ENCODE data around the gene DBH.

Gene DBH

DNA sequence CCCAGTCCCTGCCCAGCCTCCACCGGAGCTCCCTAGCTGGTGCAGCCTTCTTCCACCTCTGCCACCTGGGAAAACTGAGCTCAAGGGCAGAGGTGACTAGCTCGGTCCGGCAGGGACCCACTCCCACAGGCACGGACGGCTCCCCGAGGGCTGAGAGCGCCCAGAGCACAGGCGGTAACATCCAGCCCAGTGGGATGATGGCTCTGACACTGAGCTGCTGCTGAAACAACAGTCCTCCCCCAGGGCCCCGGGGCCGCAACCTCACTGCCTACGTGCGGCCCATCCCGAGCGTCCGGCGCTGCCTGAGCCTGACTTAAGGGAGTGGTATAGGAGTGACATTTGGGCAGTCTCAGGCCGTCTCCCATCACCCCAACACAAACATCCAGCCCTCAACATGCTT is 30.7 kb upstream of the DBH start:
- no peak overlapping the region for H3K27ac ChIP-seq (ENCODE audit: low read depth, low read length)

GRCh38 chr9:133605856-133606707 is 30.1 kb upstream of the DBH start:
- H3K36me3 ChIP-seq (ENCODE audit: control insufficient read depth, insufficient read depth, low read length), result no peaks in the 10 kb centered on the region
- peaks cover 11% of the 10 kb centered on the region for H3K4me1 ChIP-seq (ENCODE audit: control insufficient read depth, insufficient read depth, low read length)
- H3K9me3 ChIP-seq (ENCODE audit: control insufficient read depth, insufficient read depth, low read depth, low read length), result no peaks in the 10 kb centered on the region
- H3K9ac ChIP-seq (ENCODE audit: low read length), result no peak overlapping the region
- H3K4me3 ChIP-seq (ENCODE audit: low read depth, low read length), result no peak overlapping the region
- H3K27ac ChIP-seq (ENCODE audit: low read depth, low read length), result no peak overlapping the region
- peaks cover 41% of the 10 kb centered on the region for H3K27me3 ChIP-seq (ENCODE audit: control insufficient read depth, insufficient read depth, low read length)

More for the DNA sequence above, 30.7 kb upstream of the DBH start:
- H3K27me3 ChIP-seq (ENCODE audit: control insufficient read depth, insufficient read depth, low read length), result peaks cover 35% of the 10 kb centered on the region
- no peak overlapping the region for H3K9ac ChIP-seq (ENCODE audit: low read length)
- H3K9me3 ChIP-seq (ENCODE audit: control insufficient read depth, insufficient read depth, low read depth, low read length), result no peaks in the 10 kb centered on the region
- H3K36me3 ChIP-seq (ENCODE audit: control insufficient read depth, insufficient read depth, low read length), result no peaks in the 10 kb centered on the region
- H3K4me1 ChIP-seq (ENCODE audit: control insufficient read depth, insufficient read depth, low read length), result peaks cover 11% of the 10 kb centered on the region
- no peak overlapping the region for H3K4me3 ChIP-seq (ENCODE audit: low read depth, low read length)

GRCh38 chr9:133606708-133607025 is 29.5 kb upstream of the DBH start:
- Histone ChIP-seq H3K36me3 (ENCODE audit: control insufficient read depth, insufficient read depth, low read length) (no peaks in the 10 kb centered on the region), H3K27ac (ENCODE audit: low read depth, low read length) (no peak overlapping the region), H3K4me1 (ENCODE audit: control insufficient read depth, insufficient read depth, low read length) (peaks cover 11% of the 10 kb centered on the region), H3K9me3 (ENCODE audit: control insufficient read depth, insufficient read depth, low read depth, low read length) (no peaks in the 10 kb centered on the region), H3K27me3 (ENCODE audit: control insufficient read depth, insufficient read depth, low read length) (peaks cover 47% of the 10 kb centered on the region), H3K9ac (ENCODE audit: low read length) (no peak overlapping the region), H3K4me3 (ENCODE audit: low read depth, low read length) (no peak overlapping the region)

DNA sequence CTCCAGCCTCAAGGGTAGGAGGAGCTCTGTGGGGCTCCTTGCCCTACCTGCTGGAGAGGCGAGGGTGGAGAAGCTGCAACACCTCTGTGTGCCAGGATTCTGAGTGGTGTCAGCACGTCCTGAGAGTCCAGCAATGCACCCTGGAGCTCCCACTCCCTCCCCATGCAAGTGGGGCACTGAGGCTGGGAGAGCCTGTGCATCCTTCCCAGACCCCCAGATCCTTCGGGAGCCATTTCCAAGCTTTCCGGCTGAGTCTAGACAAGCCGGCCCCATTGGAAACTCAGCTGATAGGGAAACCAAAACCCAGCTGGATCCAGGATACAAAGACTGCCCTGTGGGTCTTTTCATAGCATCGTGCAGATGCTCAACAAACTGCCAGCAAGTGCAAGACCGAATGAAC is 28.8 kb upstream of the DBH start:
- Histone ChIP-seq H3K4me1 (ENCODE audit: control insufficient read depth, insufficient read depth, low read length) (peaks cover 11% of the 10 kb centered on the region), H3K27ac (ENCODE audit: low read depth, low read length) (no peak overlapping the region), H3K9ac (ENCODE audit: low read length) (no peak overlapping the region), H3K36me3 (ENCODE audit: control insufficient read depth, insufficient read depth, low read length) (no peaks in the 10 kb centered on the region), H3K9me3 (ENCODE audit: control insufficient read depth, insufficient read depth, low read depth, low read length) (no peaks in the 10 kb centered on the region), H3K4me3 (ENCODE audit: low read depth, low read length) (no peak overlapping the region), H3K27me3 (ENCODE audit: control insufficient read depth, insufficient read depth, low read length) (peaks cover 53% of the 10 kb centered on the region)

DNA sequence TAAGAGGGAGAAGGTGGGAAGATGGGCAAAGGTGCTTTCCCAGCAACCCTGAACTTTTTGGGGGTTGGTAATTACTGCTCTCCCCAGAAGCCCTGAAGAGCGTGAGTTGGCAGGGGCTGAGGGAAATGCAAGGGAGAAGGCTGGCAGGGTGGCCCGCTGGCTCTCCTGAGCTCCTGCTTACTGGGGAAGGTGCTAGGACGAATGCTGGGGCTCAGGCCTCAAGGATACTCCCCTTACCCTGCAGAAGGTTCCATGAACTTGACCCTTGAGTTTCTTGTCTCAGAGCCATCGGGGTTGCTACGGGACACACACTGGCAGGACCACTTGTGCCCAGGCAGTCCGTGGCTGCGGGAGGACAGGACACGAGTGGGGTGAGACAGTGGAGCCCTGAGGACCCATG is 28.2 kb upstream of the DBH start:
- Histone ChIP-seq H3K9ac (ENCODE audit: low read length) (no peak overlapping the region), H3K4me3 (ENCODE audit: low read depth, low read length) (no peak overlapping the region), H3K4me1 (ENCODE audit: control insufficient read depth, insufficient read depth, low read length) (peaks cover 8% of the 10 kb centered on the region), H3K36me3 (ENCODE audit: control insufficient read depth, insufficient read depth, low read length) (no peaks in the 10 kb centered on the region), H3K27me3 (ENCODE audit: control insufficient read depth, insufficient read depth, low read length) (peaks cover 59% of the 10 kb centered on the region), H3K9me3 (ENCODE audit: control insufficient read depth, insufficient read depth, low read depth, low read length) (no peaks in the 10 kb centered on the region), H3K27ac (ENCODE audit: low read depth, low read length) (no peak overlapping the region)

GRCh38 chr9:133608382-133608781 is 27.8 kb upstream of the DBH start:
- peaks cover 63% of the 10 kb centered on the region for H3K27me3 ChIP-seq (ENCODE audit: control insufficient read depth, insufficient read depth, low read length)
- no peaks in the 10 kb centered on the region for H3K36me3 ChIP-seq (ENCODE audit: control insufficient read depth, insufficient read depth, low read length)
- no peaks in the 10 kb centered on the region for H3K9me3 ChIP-seq (ENCODE audit: control insufficient read depth, insufficient read depth, low read depth, low read length)
- no peak overlapping the region for H3K27ac ChIP-seq (ENCODE audit: low read depth, low read length)
- peaks cover 5% of the 10 kb centered on the region; the same call in 1 of the 2 replicates for H3K4me1 ChIP-seq (ENCODE audit: control insufficient read depth, insufficient read depth, low read length)
- peak overlapping the region; percentile 54 for H3K4me3 ChIP-seq (ENCODE audit: low read depth, low read length)
- H3K9ac ChIP-seq (ENCODE audit: low read length), result no peak overlapping the region

DNA sequence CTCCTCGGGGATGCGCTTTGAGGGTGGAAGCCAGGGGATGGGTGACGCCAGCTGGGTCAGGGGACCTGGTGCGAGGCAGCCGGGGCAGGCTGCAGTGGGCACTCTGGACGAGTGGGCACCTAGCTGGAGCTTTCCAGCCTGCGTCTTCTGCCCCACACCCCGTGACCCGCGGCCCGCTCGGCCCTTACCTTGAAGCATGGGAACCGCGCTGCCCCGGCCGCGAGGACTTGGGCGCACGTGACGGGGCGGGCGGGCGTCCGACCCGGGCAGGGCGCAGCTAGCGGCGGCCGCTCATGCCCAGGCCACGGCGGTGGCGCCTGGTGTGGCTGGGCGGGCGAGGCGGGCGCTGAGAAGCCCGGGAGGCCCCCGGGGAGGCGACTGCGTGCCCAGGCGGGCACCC is 27.3 kb upstream of the DBH start:
- Histone ChIP-seq H3K4me1 (ENCODE audit: control insufficient read depth, insufficient read depth, low read length) (peaks cover 5% of the 10 kb centered on the region; the same call in 1 of the 2 replicates), H3K27me3 (ENCODE audit: control insufficient read depth, insufficient read depth, low read length) (peaks cover 69% of the 10 kb centered on the region), H3K4me3 (ENCODE audit: low read depth, low read length) (peak overlapping the region; percentile 54), H3K27ac (ENCODE audit: low read depth, low read length) (no peak overlapping the region), H3K9ac (ENCODE audit: low read length) (no peak overlapping the region), H3K36me3 (ENCODE audit: control insufficient read depth, insufficient read depth, low read length) (no peaks in the 10 kb centered on the region), H3K9me3 (ENCODE audit: control insufficient read depth, insufficient read depth, low read depth, low read length) (no peaks in the 10 kb centered on the region)

GRCh38 chr9:133609311-133610098 is 26.7 kb upstream of the DBH start, which contains the start of gene FAM163B:
Gene FAM163B (minus strand): TSS chr9:133609389. CDS start chr9:133580223, 29,166 bp downstream.
- Histone ChIP-seq H3K27me3 (ENCODE audit: control insufficient read depth, insufficient read depth, low read length) (peaks cover 75% of the 10 kb centered on the region), H3K4me3 (ENCODE audit: low read depth, low read length) (peak within 1 kb of the TSS; percentile 54), H3K36me3 (ENCODE audit: control insufficient read depth, insufficient read depth, low read length) (no peaks in the 10 kb centered on the region), H3K4me1 (ENCODE audit: control insufficient read depth, insufficient read depth, low read length) (peaks cover 5% of the 10 kb centered on the region; the same call in 1 of the 2 replicates), H3K9me3 (ENCODE audit: control insufficient read depth, insufficient read depth, low read depth, low read length) (no peaks in the 10 kb centered on the region), H3K9ac (ENCODE audit: low read length) (no peak within 1 kb of the TSS), H3K27ac (ENCODE audit: low read depth, low read length) (no peak within 1 kb of the TSS)

GRCh38 chr9:133610845-133611244 is 25.3 kb upstream of the DBH start:
- H3K4me1 ChIP-seq (ENCODE audit: control insufficient read depth, insufficient read depth, low read length), result 0 out of 2 replicates have a peak, but pooled peaks cover 5% of the 10 kb centered on the region
- H3K4me3 ChIP-seq (ENCODE audit: low read depth, low read length), result no peak overlapping the region
- no peaks in the 10 kb centered on the region for H3K9me3 ChIP-seq (ENCODE audit: control insufficient read depth, insufficient read depth, low read depth, low read length)
- H3K27me3 ChIP-seq (ENCODE audit: control insufficient read depth, insufficient read depth, low read length), result peaks cover 82% of the 10 kb centered on the region
- no peaks in the 10 kb centered on the region for H3K36me3 ChIP-seq (ENCODE audit: control insufficient read depth, insufficient read depth, low read length)
- H3K9ac ChIP-seq (ENCODE audit: low read length), result no peak overlapping the region
- no peak overlapping the region for H3K27ac ChIP-seq (ENCODE audit: low read depth, low read length)

GRCh38 chr9:133612051-133612450 is 24.1 kb upstream of the DBH start:
- Histone ChIP-seq H3K4me1 (ENCODE audit: control insufficient read depth, insufficient read depth, low read length) (0 out of 2 replicates have a peak, but pooled peaks cover 5% of the 10 kb centered on the region), H3K9me3 (ENCODE audit: control insufficient read depth, insufficient read depth, low read depth, low read length) (no peaks in the 10 kb centered on the region), H3K9ac (ENCODE audit: low read length) (no peak overlapping the region), H3K27ac (ENCODE audit: low read depth, low read length) (no peak overlapping the region), H3K4me3 (ENCODE audit: low read depth, low read length) (no peak overlapping the region), H3K27me3 (ENCODE audit: control insufficient read depth, insufficient read depth, low read length) (peaks cover 84% of the 10 kb centered on the region), H3K36me3 (ENCODE audit: control insufficient read depth, insufficient read depth, low read length) (no peaks in the 10 kb centered on the region)

- H3K9me3 ChIP-seq (ENCODE audit: control insufficient read depth, insufficient read depth, low read depth, low read length), result no peaks in the 10 kb centered on the region
- H3K27me3 ChIP-seq (ENCODE audit: control insufficient read depth, insufficient read depth, low read length), result peaks cover 84% of the 10 kb centered on the region
These were observed 23.3 kb upstream of the DBH start for GRCh38 chr9:133612816-133613215.

More at GRCh38 chr9:133612816-133613215, 23.3 kb upstream of the DBH start:
- no peak overlapping the region for H3K4me3 ChIP-seq (ENCODE audit: low read depth, low read length)
- no peak overlapping the region for H3K27ac ChIP-seq (ENCODE audit: low read depth, low read length)
- no peaks in the 10 kb centered on the region for H3K36me3 ChIP-seq (ENCODE audit: control insufficient read depth, insufficient read depth, low read length)
- no peak overlapping the region for H3K9ac ChIP-seq (ENCODE audit: low read length)
- H3K4me1 ChIP-seq (ENCODE audit: control insufficient read depth, insufficient read depth, low read length), result 0 out of 2 replicates have a peak, but pooled peaks cover 5% of the 10 kb centered on the region

All from HUES6 (cell line).